DND-41 (cell line): Measurements from ENCODE around the gene ANGPTL8.

Experiments
- ATAC-seq: fragments of 200-7000 bp; cut with Tn5 transposase; 3 replicates; pipeline ENCODE4 v1.9.1; 2021; ENCODE audit warnings: low read depth; ENCODE audit not compliant: insufficient read depth
- DNase-seq: peaks from one replicate; pipeline ENCODE4 v3.0.0-alpha.2; 2020
- H2AFZ ChIP-seq: 2 replicates; pipeline ENCODE4 v1.6.0; 2012; ENCODE audit warnings: low read depth, low read length
- H3K27ac ChIP-seq: 2 replicates; pipeline ENCODE4 v1.5.1; 2012; ENCODE audit warnings: low read length, inconsistent platforms
- H3K27me3 ChIP-seq: fragments of 200-600 bp; sonication (generic); 2 replicates; pipeline ENCODE4 v1.6.0; 2012; ENCODE audit warnings: low read length, mild to moderate bottlenecking, inconsistent platforms; ENCODE audit not compliant: insufficient read depth, poor library complexity
- H3K36me3 ChIP-seq: 2 replicates; pipeline ENCODE4 v1.5.1; 2012; ENCODE audit warnings: low read length, inconsistent platforms; ENCODE audit not compliant: insufficient read depth
- H3K4me1 ChIP-seq: 2 replicates; pipeline ENCODE4 v1.5.1; 2012; ENCODE audit warnings: mild to moderate bottlenecking, low read length; ENCODE audit not compliant: insufficient read depth
- H3K4me2 ChIP-seq: 2 replicates; pipeline ENCODE4 v1.6.0; 2012; ENCODE audit warnings: mild to moderate bottlenecking, moderate library complexity, low read length, inconsistent platforms; ENCODE audit not compliant: insufficient read depth
- H3K4me3 ChIP-seq, 2 experiments: fragments of 200-600 bp in 1 of 2; shearing (Covaris generic) in 1 of 2; 2 replicates each; pipeline ENCODE4 v1.5.1; 2012 to 2016; ENCODE audit warnings: inconsistent platforms in 2 of 2, low read length in 2 of 2, mild to moderate bottlenecking in 2 of 2, low read depth in 1 of 2, moderate library complexity in 1 of 2
- H3K79me2 ChIP-seq: 2 replicates; pipeline ENCODE4 v1.6.0; 2012; ENCODE audit warnings: low read length, inconsistent platforms; ENCODE audit not compliant: insufficient read depth
- H3K9ac ChIP-seq: 2 replicates; pipeline ENCODE4 v1.6.0; 2012; ENCODE audit warnings: low read depth, mild to moderate bottlenecking, inconsistent platforms, low read length, moderate library complexity
- H3K9me3 ChIP-seq: 2 replicates; pipeline ENCODE4 v1.5.1; 2012; ENCODE audit warnings: low read length, moderate library complexity, mild to moderate bottlenecking, inconsistent platforms; ENCODE audit not compliant: insufficient read depth, severe bottlenecking
- H4K20me1 ChIP-seq: 2 replicates; pipeline ENCODE4 v1.6.0; 2012; ENCODE audit warnings: low read length; ENCODE audit not compliant: insufficient read depth
- CTCF ChIP-seq: IDR thresholded peaks from 2 replicates; pipeline ENCODE4 v1.5.1; 2012; ENCODE audit warnings: borderline replicate concordance, low read length, moderate library complexity, mild to moderate bottlenecking; ENCODE audit not compliant: poor library complexity, severe bottlenecking; ENCODE audit errors: extremely low read depth
- EZH2 ChIP-seq: IDR thresholded peaks from 3 replicates; pipeline ENCODE4 v1.6.1; 2012; ENCODE audit warnings: borderline replicate concordance, low read depth, mild to moderate bottlenecking, moderate library complexity, low read length, inconsistent platforms; ENCODE audit not compliant: severe bottlenecking

ANGPTL8 gene

GRCh38 chr19:11239377-11240000 is at the start of gene ANGPTL8:
ANGPTL8 (plus strand) TSS chr19:11239619; CDS start chr19:11239638, 19 bp downstream.
- H3K4me1 ChIP-seq: peaks cover 2% of the 10 kb centered on the region; the same call in 1 of the 2 replicates
- H3K9ac ChIP-seq: no peak within 1 kb of the TSS
- TF ChIP-seq CTCF: no peak
- no peak for TF ChIP-seq EZH2
- no peak within 1 kb of the TSS for H3K4me3 ChIP-seq
- DNase-seq (no peak), ATAC-seq (no peak)
- no peak within 1 kb of the TSS for H3K4me2 ChIP-seq
- H3K27ac ChIP-seq: no peak within 1 kb of the TSS
- no peaks in the 10 kb centered on the region for H3K9me3 ChIP-seq
- H3K27me3 ChIP-seq: no peaks in the 10 kb centered on the region
- H4K20me1 ChIP-seq: no peaks in the 10 kb centered on the region
- H2AFZ ChIP-seq: no peak within 1 kb of the TSS
- H3K36me3 ChIP-seq: no peaks in the 10 kb centered on the region
- H3K79me2 ChIP-seq: no peaks in the 10 kb centered on the region

GRCh38 chr19:11190501-11190900 is 48.9 kb upstream of the ANGPTL8 start:
- Histone ChIP-seq H3K27ac (no peak overlapping the region), H3K27me3 (no peaks in the 10 kb centered on the region), H3K9me3 (no peaks in the 10 kb centered on the region), H3K36me3 (no peaks in the 10 kb centered on the region), H3K4me3 (no peak overlapping the region), H3K9ac (no peak overlapping the region), H4K20me1 (no peaks in the 10 kb centered on the region), H3K79me2 (no peaks in the 10 kb centered on the region), H3K4me1 (no peaks in the 10 kb centered on the region), H3K4me2 (no peak overlapping the region), H2AFZ (no peak overlapping the region)
- DNase-seq (no peak), ATAC-seq (no peak)
- TF ChIP-seq EZH2 (no peak), CTCF (no peak)

GRCh38 chr19:11191273-11191755 is 48.1 kb upstream of the ANGPTL8 start:
- ATAC-seq (no peak), DNase-seq (no peak)
- no peak overlapping the region for H3K4me2 ChIP-seq
- H3K36me3 ChIP-seq: no peaks in the 10 kb centered on the region
- H3K4me3 ChIP-seq: no peak overlapping the region
- no peaks in the 10 kb centered on the region for H3K79me2 ChIP-seq
- no peaks in the 10 kb centered on the region for H4K20me1 ChIP-seq
- no peak overlapping the region for H3K27ac ChIP-seq
- H3K9ac ChIP-seq: no peak overlapping the region
- no peaks in the 10 kb centered on the region for H3K9me3 ChIP-seq
- no peak overlapping the region for H2AFZ ChIP-seq
- no peak for TF ChIP-seq CTCF
- no peak for TF ChIP-seq EZH2
- peaks cover under 1% of the 10 kb centered on the region; the same call in 1 of the 2 replicates for H3K4me1 ChIP-seq
- no peaks in the 10 kb centered on the region for H3K27me3 ChIP-seq
